RWPE2 (cell line): Measurements from ENCODE around the gene POLR1F.

Source experiments
- ATAC-seq: fragments of 200-7000 bp; cut with Tn5 transposase; 3 replicates; pipeline ENCODE4 v1.9.1; 2021; ENCODE audit warnings: low read depth
- DNase-seq: peaks from one replicate; pipeline ENCODE4 v3.0.0-alpha.2; 2020; ENCODE audit warnings: low spot score
- H3K27ac ChIP-seq: fragments of 450-650 bp; 2 replicates; pipeline ENCODE4 v1.5.1; 2017; ENCODE audit warnings: mild to moderate bottlenecking; ENCODE audit not compliant: poor library complexity, severe bottlenecking
- H3K27me3 ChIP-seq: fragments of 250-450 bp; sonication (Bioruptor Pico); 2 replicates; pipeline ENCODE4 v1.5.1; 2021; ENCODE audit warnings: mild to moderate bottlenecking, moderate library complexity; ENCODE audit not compliant: insufficient read depth, poor library complexity, severe bottlenecking
- H3K36me3 ChIP-seq: fragments of 250-450 bp; sonication (Bioruptor Pico); 2 replicates; pipeline ENCODE4 v1.5.1; 2020; ENCODE audit warnings: low read depth, mild to moderate bottlenecking, moderate library complexity
- H3K4me1 ChIP-seq: fragments of 250-450 bp; sonication (Bioruptor Pico); 2 replicates; pipeline ENCODE4 v1.5.1; 2021; ENCODE audit warnings: mild to moderate bottlenecking, moderate library complexity; ENCODE audit not compliant: insufficient read depth, poor library complexity, severe bottlenecking
- H3K4me3 ChIP-seq: fragments of 250-450 bp; sonication (Bioruptor Pico); 2 replicates; pipeline ENCODE4 v1.5.1; 2021; ENCODE audit warnings: mild to moderate bottlenecking, moderate library complexity; ENCODE audit not compliant: severe bottlenecking
- H3K9me3 ChIP-seq: fragments of 250-450 bp; sonication (Bioruptor Pico); 2 replicates; pipeline ENCODE4 v1.5.1; 2021; ENCODE audit warnings: mild to moderate bottlenecking, moderate library complexity; ENCODE audit not compliant: severe bottlenecking
- TF ChIP-seq, protein P1 (sequence below): fragments of 450-650 bp; IDR thresholded peaks from one replicate; pipeline ENCODE4 v1.5.1; 2017; ENCODE audit warnings: mild to moderate bottlenecking, moderate library complexity; ENCODE audit not compliant: poor library complexity, severe bottlenecking

POLR1F gene

DNA sequence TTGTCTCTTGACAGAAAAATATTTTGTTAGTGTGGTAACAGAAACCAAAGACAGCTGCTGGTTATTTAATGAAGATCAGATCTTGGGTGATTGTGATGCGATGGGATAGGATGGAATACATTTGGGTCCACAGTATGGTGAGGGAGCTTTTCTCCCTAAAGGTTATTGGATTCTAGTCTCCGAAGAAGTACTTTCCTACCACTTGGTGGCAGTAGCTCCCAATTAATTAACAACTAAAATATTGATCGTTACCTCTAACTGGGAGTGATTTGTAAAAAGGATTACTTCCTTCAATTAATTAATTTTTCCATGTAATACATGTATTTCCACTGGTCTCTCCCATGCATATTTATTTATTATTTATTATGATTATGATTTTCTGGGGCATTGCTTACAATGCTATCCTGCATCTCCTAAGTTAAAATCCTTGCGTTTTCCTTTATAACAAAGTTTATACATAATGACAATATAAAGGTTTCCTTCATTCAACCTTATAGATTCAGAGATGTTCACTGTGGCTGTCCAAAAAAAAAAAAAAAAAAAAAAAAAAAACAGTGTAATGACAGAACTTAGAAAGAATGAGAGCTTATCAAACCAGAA, 39.0 kb upstream of the POLR1F start:
- TF ChIP-seq, protein P1, sequence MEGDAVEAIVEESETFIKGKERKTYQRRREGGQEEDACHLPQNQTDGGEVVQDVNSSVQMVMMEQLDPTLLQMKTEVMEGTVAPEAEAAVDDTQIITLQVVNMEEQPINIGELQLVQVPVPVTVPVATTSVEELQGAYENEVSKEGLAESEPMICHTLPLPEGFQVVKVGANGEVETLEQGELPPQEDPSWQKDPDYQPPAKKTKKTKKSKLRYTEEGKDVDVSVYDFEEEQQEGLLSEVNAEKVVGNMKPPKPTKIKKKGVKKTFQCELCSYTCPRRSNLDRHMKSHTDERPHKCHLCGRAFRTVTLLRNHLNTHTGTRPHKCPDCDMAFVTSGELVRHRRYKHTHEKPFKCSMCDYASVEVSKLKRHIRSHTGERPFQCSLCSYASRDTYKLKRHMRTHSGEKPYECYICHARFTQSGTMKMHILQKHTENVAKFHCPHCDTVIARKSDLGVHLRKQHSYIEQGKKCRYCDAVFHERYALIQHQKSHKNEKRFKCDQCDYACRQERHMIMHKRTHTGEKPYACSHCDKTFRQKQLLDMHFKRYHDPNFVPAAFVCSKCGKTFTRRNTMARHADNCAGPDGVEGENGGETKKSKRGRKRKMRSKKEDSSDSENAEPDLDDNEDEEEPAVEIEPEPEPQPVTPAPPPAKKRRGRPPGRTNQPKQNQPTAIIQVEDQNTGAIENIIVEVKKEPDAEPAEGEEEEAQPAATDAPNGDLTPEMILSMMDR: peak; percentile 78
- Histone ChIP-seq H3K27ac (no peak overlapping the region), H3K4me1 (no peaks in the 10 kb centered on the region), H3K27me3 (no peaks in the 10 kb centered on the region), H3K36me3 (no peaks in the 10 kb centered on the region), H3K9me3 (no peaks in the 10 kb centered on the region), H3K4me3 (no peak overlapping the region)
- DNase-seq (no peak), ATAC-seq (peak; percentile 57; the same call in 2 of the 3 replicates)

DNA sequence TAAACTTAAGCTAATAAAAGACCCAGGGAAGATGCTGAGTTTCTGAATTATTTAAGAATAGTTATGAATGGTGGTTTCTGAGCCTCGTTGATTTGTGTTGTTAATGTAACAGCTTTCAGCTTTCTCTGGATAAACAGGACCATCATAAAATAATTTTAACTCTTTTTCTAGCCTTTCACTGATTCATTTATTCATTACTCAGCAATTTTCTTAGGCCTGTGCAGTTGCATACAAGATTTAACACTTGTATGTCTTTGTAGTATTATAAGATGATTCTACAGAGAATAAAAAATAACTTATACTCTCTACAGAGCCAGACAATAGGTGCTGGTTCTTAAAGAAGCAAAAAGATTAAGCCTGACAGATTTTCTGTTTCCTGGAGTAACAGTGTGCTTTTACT, 35.2 kb upstream of the POLR1F start:
- TF ChIP-seq, protein P1: no peak
- ATAC-seq (no peak), DNase-seq (no peak)
- Histone ChIP-seq H3K36me3 (no peaks in the 10 kb centered on the region), H3K4me1 (no peaks in the 10 kb centered on the region), H3K27me3 (no peaks in the 10 kb centered on the region), H3K9me3 (no peaks in the 10 kb centered on the region), H3K4me3 (no peak overlapping the region), H3K27ac (no peak overlapping the region)

DNA sequence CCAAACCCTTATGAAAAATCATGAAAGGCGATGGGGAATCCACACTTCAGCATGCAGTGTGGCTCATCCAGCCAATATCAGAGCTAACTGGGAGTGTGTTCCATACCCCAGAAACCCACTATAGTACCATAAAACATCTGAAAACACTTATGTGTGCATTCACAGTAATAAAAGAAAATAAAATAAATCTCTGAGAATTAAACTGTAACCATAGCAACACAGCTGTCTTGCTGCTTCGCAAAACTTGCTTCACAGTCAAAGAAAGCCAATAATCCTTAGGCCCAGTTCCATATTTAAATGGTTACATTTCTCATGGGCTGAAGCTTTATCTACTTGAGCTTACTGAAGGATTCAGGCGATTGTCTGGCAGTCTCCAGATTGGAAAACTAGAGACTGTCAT, 19.9 kb upstream of the POLR1F start:
- Histone ChIP-seq H3K36me3 (no peaks in the 10 kb centered on the region), H3K9me3 (no peaks in the 10 kb centered on the region), H3K27me3 (no peaks in the 10 kb centered on the region), H3K27ac (no peak overlapping the region), H3K4me1 (no peaks in the 10 kb centered on the region), H3K4me3 (no peak overlapping the region)
- no peak for ATAC-seq
- no peak for DNase-seq
- TF ChIP-seq, protein P1: no peak

DNA sequence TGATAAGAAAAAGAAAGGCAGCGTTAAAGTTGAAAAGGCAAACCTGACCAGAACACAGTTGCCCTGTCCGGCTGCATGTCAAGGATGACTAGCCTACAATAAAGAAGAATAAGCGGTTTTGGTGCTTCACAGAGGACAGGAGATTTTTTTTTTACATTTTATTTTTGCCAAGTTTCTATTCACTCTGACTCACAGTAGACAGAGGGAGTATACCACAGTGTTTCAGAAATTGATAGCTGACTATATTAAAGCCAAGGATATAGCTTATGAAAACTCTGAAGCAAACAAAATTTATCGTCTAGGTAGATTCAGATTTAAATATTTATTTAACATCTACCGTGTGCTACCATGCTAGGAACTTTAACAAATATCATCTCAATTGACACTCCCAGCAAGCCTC, 16.9 kb upstream of the POLR1F start:
- Histone ChIP-seq H3K27me3 (no peaks in the 10 kb centered on the region), H3K36me3 (no peaks in the 10 kb centered on the region), H3K9me3 (no peaks in the 10 kb centered on the region), H3K4me1 (no peaks in the 10 kb centered on the region), H3K4me3 (no peak overlapping the region), H3K27ac (no peak overlapping the region)
- DNase-seq (no peak), ATAC-seq (no peak)
- TF ChIP-seq, protein P1: no peak

DNA sequence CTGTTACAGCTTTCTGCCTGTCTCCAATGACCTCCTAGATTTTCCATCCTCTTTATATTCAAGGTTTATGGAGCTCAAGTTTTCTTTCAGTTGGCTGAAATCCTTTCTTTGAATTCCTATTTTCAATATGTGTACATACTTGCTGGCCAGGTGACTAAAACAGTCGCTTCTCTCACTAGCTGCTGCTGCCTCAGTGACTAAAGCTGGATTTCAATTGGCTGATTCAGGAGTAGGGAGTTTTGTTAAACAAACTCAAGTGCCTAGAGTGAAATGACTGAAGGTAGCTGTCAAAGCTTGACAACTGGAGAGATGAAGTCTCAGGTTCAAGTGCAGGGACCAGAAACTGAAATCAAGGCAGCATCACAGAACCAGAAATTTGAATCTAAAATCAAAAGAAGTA, 6.7 kb upstream of the POLR1F start:
- DNase-seq: no peak
- Histone ChIP-seq H3K36me3 (no peaks in the 10 kb centered on the region), H3K9me3 (no peaks in the 10 kb centered on the region), H3K27me3 (no peaks in the 10 kb centered on the region), H3K27ac (no peak overlapping the region), H3K4me3 (no peak overlapping the region), H3K4me1 (no peaks in the 10 kb centered on the region)
- ATAC-seq: no peak
- TF ChIP-seq, protein P1: no peak
